Amniotic epithelial cell (primary cell): ENCODE results near the gene HYCC2.
A peak's percentile ranks its signal among the peaks of the same experiment; 100 is the strongest.
"Not testable (repeated sequence)": the region's sequence is repeated elsewhere in the genome, so short reads cannot be mapped to it uniquely, and the experiment has no call there.

ENCODE experiments used
- DNase-seq: peaks from one replicate; pipeline ENCODE4 v3.0.0-alpha.2; 2010; ENCODE audit warnings: low read depth

Gene HYCC2

DNA sequence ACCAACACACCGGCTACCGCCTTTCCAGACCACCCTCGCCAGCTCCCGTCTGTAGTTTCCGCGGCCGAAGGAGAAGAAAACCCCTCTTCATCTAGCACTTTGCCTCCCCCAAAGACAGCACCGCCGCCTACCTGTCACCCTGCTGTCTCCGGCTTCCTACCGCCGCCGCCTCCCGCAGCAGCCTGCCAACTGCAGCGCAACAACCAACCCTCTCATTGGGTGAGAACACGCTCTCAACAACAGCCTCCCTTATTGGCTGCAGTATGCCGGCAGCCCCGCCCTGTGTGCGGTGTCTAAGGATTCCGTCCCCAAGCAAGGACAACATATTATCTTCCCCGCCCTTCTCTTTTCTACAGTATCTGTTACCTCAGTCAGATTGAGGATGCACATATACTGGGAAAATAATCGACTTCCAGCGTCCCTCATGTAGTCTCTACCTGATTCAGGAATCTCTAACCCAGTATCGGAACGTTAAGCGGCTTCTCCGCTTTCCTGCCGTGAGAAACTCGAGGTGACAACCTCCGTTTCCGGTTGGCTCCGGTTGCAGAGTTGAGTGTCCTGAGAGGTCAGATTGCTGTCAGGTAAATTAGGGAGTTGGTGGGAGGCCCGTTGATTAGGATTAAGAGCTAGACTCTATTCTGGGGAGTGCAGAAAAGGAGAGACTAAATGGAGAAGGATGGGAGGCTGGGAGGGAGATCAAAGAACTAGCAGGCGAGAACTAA is at the start of gene HYCC2, which contains the start of gene NDUFB3:
Gene HYCC2 (minus strand): TSS at position 193 of the 722 bp plus-strand sequence. CDS start 47,662 bp downstream, outside the sequence.
Gene NDUFB3 (plus strand): TSS at position 523 of the 722 bp plus-strand sequence. CDS start 6,882 bp downstream, outside the sequence.
- peak; percentile 91 for DNase-seq

DNA sequence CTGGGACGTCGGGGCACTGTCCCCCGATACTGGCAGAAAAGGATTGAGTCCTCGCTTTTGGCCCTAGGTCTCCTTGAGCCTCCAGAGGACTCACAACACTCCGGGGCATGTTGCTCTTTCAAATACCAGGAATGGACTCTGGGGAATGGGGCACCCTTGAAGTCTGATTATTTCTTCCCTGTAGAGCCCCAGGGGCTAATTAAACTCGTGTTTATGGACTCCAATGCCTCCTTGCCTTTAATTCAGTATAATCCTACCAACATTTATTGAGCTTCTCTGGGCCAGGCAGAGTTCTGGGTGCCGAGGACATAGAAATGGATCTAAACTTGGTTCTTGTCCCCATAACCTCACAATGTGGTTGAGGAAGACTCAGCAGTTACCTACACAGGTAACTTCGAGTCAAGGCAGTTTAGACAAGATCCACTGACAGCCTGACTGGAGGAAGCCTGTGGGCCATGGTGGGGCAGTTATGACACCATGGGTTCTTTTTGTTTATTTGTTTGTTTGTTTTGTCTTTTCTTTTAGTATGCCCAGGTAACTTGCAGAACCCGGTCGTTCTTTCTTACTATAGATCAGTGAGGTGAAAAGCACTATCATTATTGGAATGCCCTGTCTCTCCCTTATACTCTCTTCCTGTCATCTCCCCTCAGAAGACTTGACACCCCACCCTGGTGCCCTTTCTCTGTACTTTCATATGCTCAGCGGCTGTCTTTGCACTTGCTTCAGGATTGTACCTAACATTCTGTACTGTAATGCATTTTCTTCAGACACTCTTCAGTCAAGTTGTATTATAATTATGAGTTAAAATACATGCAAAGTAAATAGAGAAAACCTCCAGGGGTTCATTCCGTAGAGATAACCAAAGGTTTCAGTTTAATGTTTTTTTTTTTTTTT is 47.7 kb upstream of the HYCC2 start:
- DNase-seq: peak; percentile 65

- DNase-seq: peak; percentile 88
These were observed 46.9 kb upstream of the HYCC2 start for GRCh38 chr2:201118121-201118960.

DNA sequence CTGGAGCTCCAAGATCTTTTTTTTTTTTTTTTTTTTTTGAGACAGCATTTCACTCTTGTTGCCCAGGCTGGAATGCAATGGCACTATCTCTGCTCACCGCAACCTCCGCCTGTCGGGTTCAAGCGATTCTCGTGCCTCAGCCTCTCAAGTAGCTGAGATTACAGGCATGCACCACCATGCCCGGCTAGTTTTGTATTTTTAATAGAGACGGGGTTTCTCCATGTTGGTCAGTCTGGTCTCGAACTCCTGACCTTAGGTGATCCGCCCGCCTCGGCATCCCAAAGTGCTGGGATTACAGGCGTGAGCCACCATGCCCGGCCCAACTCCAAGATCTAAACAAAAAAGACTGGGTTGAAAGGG is 46.2 kb upstream of the HYCC2 start:
- DNase-seq: not testable (repeated sequence)

GRCh38 chr2:201116959-201117734 is 45.7 kb upstream of the HYCC2 start:
- peak; percentile 94 for DNase-seq

- peak; percentile 87 for DNase-seq
These were observed 44.9 kb upstream of the HYCC2 start, which contains the start of gene CFLAR for GRCh38 chr2:201116115-201116958. TSS of gene CFLAR (plus strand) at chr2:201116164. CDS start at chr2:201129866, 13,702 bp downstream.

- DNase-seq: no peak
These were observed 43.4 kb upstream of the HYCC2 start for GRCh38 chr2:201114846-201115245.

DNA sequence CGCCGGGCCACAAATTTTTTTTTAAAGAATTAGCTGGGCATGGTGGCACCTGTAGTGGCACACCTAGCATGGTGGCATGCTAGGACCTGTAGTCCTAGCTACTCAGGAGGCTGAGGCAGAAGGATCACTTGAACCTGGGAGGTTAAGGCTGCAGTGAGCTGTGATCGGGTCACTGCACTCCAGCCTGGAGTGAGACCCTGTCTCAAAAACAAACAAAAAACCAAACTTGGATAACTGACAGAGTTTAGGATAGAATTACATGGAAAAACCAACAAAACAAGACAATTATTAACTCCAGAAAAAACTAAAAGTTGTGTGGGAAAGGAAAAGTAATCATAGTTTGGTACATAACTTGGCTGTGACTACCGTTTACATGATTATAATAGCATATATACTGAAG is 42.9 kb upstream of the HYCC2 start:
- no peak for DNase-seq

- no peak for DNase-seq
These were observed 39.6 kb upstream of the HYCC2 start for GRCh38 chr2:201111096-201111495.

DNA sequence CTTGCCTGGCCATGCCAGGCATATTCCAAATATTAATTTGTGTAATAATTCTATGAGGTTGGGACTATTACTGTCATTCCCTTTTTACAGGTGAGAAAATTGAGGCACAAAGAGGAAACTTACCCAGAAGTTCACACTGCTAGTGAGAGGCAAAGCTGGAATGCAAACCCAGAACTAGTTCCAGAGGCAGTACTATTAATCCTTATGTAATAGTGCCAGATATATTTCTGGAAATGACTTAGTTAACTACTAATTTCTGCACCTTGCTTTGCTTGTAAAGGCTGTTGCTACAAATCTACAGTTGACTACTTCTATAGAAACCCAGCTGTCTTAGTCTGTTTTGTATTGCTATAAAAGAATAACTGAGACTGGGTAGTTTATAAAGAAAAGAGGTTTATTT is 39.1 kb upstream of the HYCC2 start:
- DNase-seq: no peak

DNA sequence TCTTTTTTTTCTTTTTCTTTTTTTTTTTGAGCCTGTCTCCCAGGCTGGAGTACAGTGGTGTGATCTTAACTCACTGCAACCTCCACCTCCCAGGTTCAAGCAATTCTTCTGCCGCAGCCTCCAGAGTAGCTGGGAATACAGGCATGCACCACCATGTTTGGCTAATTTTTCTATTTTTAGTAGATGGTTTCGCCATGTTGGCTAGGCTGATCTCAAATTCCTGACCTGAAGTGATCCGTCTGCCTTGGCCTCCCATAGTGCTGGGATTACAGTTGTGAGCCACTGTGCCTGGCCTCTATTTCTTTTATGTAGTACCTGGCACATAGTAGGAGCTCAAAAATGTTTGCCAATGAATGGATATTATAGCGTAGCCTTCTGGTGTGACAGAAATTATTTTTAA is 37.7 kb upstream of the HYCC2 start:
- no peak for DNase-seq

GRCh38 chr2:201108341-201108740 is 36.9 kb upstream of the HYCC2 start:
- no peak for DNase-seq

DNA sequence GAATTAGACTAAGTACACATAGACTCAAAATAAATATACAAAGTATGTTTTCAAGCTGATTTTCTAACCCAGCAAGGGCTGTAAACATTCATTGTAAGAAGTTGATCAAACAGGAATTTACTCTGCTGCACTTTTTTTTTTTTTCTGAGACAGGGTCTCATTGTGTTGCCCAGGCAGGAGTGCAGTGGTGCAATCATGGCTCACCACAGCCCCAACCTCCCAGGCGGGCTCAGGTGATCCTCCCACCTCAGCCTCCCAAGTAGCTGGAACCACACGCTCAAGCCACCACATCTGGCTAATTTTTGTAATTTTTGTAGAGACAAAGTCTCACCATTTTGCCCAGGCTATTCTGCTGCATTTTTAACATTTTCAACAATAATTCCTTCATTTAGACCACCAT is 36.2 kb upstream of the HYCC2 start:
- DNase-seq: no peak

DNA sequence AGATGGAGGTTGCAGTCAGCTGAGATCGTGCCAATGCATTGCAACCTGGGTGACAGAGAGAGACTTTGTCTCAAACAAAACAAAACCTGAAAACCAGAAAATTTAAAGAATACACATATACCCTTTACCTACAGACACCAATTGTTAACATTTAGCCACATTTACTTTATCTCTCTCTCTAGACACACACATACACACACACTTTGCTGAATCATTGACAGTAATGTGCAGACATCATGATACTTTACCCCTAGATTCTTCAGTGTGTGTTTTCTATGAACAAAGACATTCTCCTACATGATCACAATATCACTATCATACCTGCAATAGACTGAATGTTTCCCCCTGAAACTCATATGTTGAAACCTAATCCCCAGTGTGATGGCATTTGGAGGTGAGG is 34.3 kb upstream of the HYCC2 start:
- no peak for DNase-seq

DNA sequence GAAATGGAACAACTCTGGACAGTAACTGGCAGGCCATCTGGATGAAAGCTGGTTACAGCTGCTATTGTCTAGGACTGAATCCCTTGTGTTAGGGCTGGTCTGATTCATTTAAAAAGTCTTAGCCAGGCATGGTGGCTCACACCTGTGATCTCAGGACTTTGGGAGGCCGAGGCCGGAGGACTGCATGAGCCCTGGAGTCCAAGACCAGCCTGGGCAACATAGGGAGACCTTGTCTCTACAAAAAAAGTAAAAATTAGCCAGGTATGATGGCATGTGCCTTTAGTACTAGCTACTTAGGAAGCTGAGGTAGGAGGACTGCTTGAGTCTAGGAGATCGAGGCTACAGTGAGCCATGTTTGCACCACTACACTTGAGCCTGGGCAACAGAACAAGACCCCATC is 29.0 kb upstream of the HYCC2 start:
- no peak for DNase-seq

- DNase-seq: peak; percentile 90
These were observed 22.1 kb upstream of the HYCC2 start for GRCh38 chr2:201093573-201093972.

- DNase-seq: no peak
These were observed 19.1 kb upstream of the HYCC2 start for GRCh38 chr2:201090574-201090973.

DNA sequence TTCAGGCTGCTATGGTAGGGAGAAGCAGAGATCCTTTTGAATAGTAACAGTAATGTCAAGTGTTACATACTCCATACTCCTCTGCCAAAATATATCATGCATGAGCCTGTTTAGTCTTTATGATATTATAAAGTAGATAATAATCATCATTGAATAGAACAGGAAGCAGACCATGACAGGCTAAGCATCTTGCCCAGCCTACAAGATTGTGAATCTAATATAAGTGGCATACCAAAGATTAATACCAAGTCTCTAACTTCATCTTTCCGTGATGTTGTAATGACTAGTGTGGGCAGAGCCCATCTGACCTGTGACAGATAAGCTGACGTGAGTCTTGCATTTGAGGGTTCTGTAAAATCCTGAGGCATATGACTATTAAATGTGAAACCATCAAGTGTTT is 13.4 kb upstream of the HYCC2 start:
- DNase-seq: peak; percentile 80

DNA sequence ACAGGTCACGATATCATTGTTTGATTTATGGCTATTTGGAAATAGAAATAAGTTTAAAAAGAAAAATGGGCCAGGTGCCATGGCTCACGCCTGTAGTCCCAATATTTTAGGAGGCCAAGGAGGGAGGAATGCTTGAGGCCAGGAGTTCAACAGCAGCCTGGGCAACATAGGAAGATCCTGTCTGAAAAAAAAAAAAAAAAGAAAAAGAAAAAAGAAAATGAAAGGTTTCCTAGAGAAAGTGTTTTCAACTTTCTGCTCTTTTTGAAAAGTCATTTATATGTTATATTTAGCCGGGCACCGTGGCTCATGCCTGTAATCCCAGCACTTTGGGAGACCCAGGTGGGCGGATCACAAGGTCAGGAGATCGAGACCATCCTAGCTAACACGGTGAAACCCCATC is 3.5 kb upstream of the HYCC2 start:
- no peak for DNase-seq

- no peak for DNase-seq
These were observed 1.6 kb upstream of the HYCC2 start for GRCh38 chr2:201073071-201073470.

DNA sequence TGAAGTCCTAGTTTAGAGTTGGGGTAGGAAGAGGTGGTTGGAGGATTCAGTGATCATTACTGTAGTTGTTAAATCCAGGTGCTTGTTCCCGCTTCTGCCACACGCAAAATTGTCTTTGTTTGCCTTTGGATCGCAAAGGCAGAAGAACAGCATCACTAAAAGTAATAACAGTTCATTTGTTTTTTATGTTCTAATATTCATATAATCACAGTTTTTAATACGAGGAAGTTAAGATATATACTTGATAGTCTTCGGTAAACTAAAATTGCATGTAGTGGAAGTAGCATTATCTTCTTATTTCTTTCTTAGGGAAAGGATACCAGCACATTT is 695 bp upstream of the HYCC2 start:
- DNase-seq: no peak
